HG03469 (cell line): Measurements from ENCODE around the gene AMBRA1.
"Not testable (repeated sequence)": the region's sequence is repeated elsewhere in the genome, so short reads cannot be mapped to it uniquely, and the experiment has no call there.

Experiments
- ATAC-seq: cut with Tn5 transposase; IDR thresholded peaks from one replicate; pipeline ENCODE4 v1.9.1; 2021; ENCODE audit warnings: mild to moderate bottlenecking, moderate library complexity, moderate number of reproducible peaks; ENCODE audit not compliant: unreplicated experiment

The AMBRA1 gene

GRCh38 chr11:46386005-46386578, 207.7 kb downstream of the AMBRA1 start:
- no peak for ATAC-seq

- ATAC-seq: no peak
These were observed 208.4 kb downstream of the AMBRA1 start for GRCh38 chr11:46385169-46386004.

- no peak for ATAC-seq
These were observed 209.7 kb downstream of the AMBRA1 start for GRCh38 chr11:46383974-46384701.

- ATAC-seq: no peak
These were observed 210.4 kb downstream of the AMBRA1 start for GRCh38 chr11:46383404-46383758.

GRCh38 chr11:46382646-46383403, 211.0 kb downstream of the AMBRA1 start:
- no peak for ATAC-seq

GRCh38 chr11:46381819-46382645, 211.8 kb downstream of the AMBRA1 start:
- ATAC-seq: no peak

GRCh38 chr11:46381048-46381818, 212.6 kb downstream of the AMBRA1 start, which contains the start of gene MDK:
MDK (plus strand) TSS chr11:46381669; CDS start chr11:46382058, 389 bp downstream.
- no peak for ATAC-seq

- ATAC-seq: no peak
These were observed 213.3 kb downstream of the AMBRA1 start for GRCh38 chr11:46380340-46381047.

- ATAC-seq: not testable (repeated sequence)
These were observed 214.1 kb downstream of the AMBRA1 start for GRCh38 chr11:46379482-46380293.

- no peak for ATAC-seq
These were observed 214.9 kb downstream of the AMBRA1 start for GRCh38 chr11:46378811-46379481.

GRCh38 chr11:46378296-46378695, 215.5 kb downstream of the AMBRA1 start:
- ATAC-seq: no peak

- ATAC-seq: no peak
These were observed 216.0 kb downstream of the AMBRA1 start for GRCh38 chr11:46377831-46378230.

GRCh38 chr11:46377290-46377689, 216.5 kb downstream of the AMBRA1 start:
- ATAC-seq: no peak

GRCh38 chr11:46376258-46377050, 217.4 kb downstream of the AMBRA1 start:
- no peak for ATAC-seq

GRCh38 chr11:46375392-46376101, 218.3 kb downstream of the AMBRA1 start:
- no peak for ATAC-seq

GRCh38 chr11:46374815-46375214, 219.0 kb downstream of the AMBRA1 start:
- ATAC-seq: no peak
